Activated CD4-positive, alpha-beta T cell treated with anti-CD3 and anti-CD28 coated beads, Interleukin-2, amount 10 ng/mL, durations not matched to agents 7 days and 5 days (primary cell): ENCODE results near the gene TXNDC9. TPM values are rescaled to one million over a fixed set of nuclear protein-coding genes. Genes with fewer than 3 reads are reported as not detected.
"Not testable (repeated sequence)": the region's sequence is repeated elsewhere in the genome, so short reads cannot be mapped to it uniquely, and the experiment has no call there.

Source experiments
- CTCF ChIA-PET: fragments of 350-600 bp; sonication (Branson Sonifier 250); formaldehyde crosslinking; loops from one replicate; lab custom pipeline; 2021; ENCODE audit warnings: antibody characterized with exemption; lab: Charles Lee
- POLR2A ChIA-PET: fragments of 350-600 bp; sonication (Branson Sonifier 250); formaldehyde crosslinking; loops from one replicate; lab custom pipeline; 2021; ENCODE audit warnings: antibody characterized with exemption; lab: Charles Lee
- DNase-seq: peaks from one replicate; pipeline ENCODE4 v3.0.0-alpha.2; 2020
- H3K27ac Mint-ChIP-seq: one replicate; pipeline ENCODE4 v1.8.0; 2021; ENCODE audit warnings: mild to moderate bottlenecking, moderate library complexity, mixed read lengths
- H3K27me3 Mint-ChIP-seq: one replicate; pipeline ENCODE4 v1.8.0; 2021; ENCODE audit warnings: mixed read lengths
- H3K36me3 Mint-ChIP-seq: one replicate; pipeline ENCODE4 v1.8.0; 2021; ENCODE audit warnings: low read depth, mixed read lengths
- H3K4me1 Mint-ChIP-seq: one replicate; pipeline ENCODE4 v1.8.0; 2021; ENCODE audit warnings: mixed read lengths
- H3K4me3 Mint-ChIP-seq: one replicate; pipeline ENCODE4 v1.8.0; 2021; ENCODE audit warnings: mild to moderate bottlenecking, moderate library complexity, mixed read lengths
- H3K9me3 Mint-ChIP-seq: one replicate; pipeline ENCODE4 v1.8.0; 2021; ENCODE audit warnings: mixed read lengths
- total RNA-seq, 2 experiments: library from RNA; stranded (reverse); gene quantifications; one replicate each; pipeline ENCODE4 v1.2.3, GENCODE V29; 2021

The TXNDC9 gene, protein sequence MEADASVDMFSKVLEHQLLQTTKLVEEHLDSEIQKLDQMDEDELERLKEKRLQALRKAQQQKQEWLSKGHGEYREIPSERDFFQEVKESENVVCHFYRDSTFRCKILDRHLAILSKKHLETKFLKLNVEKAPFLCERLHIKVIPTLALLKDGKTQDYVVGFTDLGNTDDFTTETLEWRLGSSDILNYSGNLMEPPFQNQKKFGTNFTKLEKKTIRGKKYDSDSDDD
- 10 to 100 TPM; 31.4 to 33.6 TPM for total RNA-seq

DNA sequence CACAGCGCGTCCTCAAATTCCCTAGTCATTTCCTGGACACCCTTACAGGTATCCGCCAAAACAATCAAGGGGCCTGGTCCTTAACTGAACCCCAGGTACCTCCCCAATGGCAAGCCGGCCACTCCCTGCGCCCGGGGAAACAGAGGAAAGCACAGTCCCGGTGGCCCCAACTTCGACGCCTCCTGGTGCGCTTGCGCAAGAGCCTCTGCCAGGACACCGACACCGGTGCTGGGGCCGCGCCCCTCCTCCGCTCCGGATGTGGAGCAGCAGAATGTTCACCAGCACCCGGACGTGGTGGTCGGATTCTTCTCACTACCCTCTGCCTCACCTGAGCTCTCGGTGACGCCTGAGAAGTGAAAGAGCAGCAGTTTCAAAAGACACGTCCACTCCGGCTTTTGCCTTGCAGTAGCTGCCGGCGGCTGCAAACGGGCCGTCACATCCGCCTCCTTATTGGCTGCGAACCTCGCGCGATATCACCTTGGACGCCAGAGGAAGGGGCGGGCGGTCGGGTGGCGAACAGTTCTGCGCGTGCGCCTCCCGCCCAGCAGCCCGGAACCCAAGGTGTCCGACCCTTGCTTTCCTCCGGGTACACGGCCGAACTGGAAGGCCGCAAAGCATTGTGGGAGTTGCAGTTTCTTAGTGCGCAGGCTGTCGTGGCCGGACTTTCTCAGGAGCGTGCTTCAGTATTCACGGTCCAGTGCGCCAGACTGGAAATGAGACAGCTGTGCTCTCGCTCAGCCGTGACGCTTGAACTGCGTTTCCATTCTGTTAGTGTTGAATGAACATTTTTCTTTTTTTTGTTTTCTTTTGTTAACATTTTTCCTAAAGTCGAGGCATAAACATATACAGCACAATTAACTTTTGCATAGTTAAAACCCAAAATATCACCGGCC lies at the start of gene TXNDC9:
TXNDC9 (minus strand) TSS at position 423 of the 893 bp plus-strand sequence. CDS start 3,123 bp downstream, outside the sequence.
- no peaks in the 10 kb centered on the region for H3K27me3 Mint-ChIP-seq
- peak; percentile 98 for DNase-seq
- H3K27ac Mint-ChIP-seq: no peak within 1 kb of the TSS
- peaks cover 44% of the 10 kb centered on the region for H3K4me1 Mint-ChIP-seq
- peaks cover 18% of the 10 kb centered on the region for H3K36me3 Mint-ChIP-seq
- POLR2A ChIA-PET: interaction anchor here (0.6 kb wide), 2 partner anchors 31 to 909 kb away, joined by 3 to 4 read pairs; no protein-coding TSS in a partner anchor
- CTCF ChIA-PET: interaction anchor here (0.9 to 4.1 kb wide), 13 partner anchors 11 to 195 kb away, joined by 3 to 11 read pairs (median 4); partner anchors contain the start of gene C2orf15
- no peaks in the 10 kb centered on the region for H3K9me3 Mint-ChIP-seq
- no peak within 1 kb of the TSS for H3K4me3 Mint-ChIP-seq

DNA sequence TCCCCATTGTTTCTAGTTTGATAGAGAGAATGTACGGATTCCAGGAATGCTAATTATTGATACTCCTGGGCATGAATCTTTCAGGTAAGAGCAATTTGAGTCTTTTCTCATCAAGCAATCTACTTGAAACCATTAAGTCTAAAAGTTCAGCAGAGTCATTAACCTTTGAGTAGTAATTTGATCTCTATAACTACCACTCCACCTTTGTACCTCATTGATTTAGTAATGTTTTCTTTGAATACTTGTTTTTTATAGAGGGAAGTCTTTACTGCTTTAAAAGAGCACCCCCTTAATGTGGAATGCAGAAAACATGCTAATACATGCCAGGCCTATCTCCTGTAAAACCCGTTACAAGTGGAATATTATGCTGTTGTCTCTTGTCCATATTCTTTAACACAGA lies 46.0 kb upstream of the TXNDC9 start:
- H3K9me3 Mint-ChIP-seq: no peaks in the 10 kb centered on the region
- ChIA-PET POLR2A (interaction anchor here (0.6 kb wide), 1 partner anchor 34 kb away, joined by 4 read pairs; no protein-coding TSS in a partner anchor), CTCF (interaction anchor here (0.9 to 1.0 kb wide), 2 partner anchors 11 to 26 kb away, joined by 3 to 4 read pairs; no protein-coding TSS in a partner anchor)
- DNase-seq: no peak
- H3K4me1 Mint-ChIP-seq: peaks cover 10% of the 10 kb centered on the region
- H3K27me3 Mint-ChIP-seq: no peaks in the 10 kb centered on the region
- peaks cover 56% of the 10 kb centered on the region for H3K36me3 Mint-ChIP-seq
- no peak overlapping the region for H3K27ac Mint-ChIP-seq
- H3K4me3 Mint-ChIP-seq: no peak overlapping the region

DNA sequence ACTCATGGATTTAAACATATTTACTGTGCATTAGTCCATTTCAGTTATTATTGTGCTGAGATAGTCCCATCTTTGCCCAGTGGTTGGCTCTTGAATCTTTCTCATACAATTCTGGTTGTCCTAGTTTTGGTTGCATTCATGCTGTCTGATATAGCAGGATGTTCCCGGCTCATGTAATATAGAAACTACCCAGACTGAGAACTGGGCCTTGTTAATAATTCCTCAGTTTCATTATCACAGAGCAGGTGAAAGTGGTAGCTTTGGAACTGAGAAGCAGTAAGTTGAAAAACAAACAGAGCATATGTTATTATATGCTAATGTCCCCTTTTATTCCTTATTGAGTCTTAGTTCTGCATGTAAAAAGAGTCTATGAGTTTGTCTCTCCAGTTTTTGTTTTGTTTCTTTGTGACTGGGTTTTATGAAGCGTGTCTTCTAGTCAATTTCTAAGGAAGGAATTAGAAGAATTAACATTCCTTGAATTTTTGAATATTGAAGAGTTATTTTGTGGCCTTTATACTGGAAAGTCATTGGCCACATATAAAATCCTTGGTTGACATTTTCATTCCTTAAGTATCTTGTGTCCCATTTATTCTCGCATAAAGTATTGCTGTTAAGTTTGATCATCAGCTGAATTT lies 44.4 kb upstream of the TXNDC9 start:
- H3K27me3 Mint-ChIP-seq: no peaks in the 10 kb centered on the region
- no peak overlapping the region for H3K4me3 Mint-ChIP-seq
- DNase-seq: no peak
- ChIA-PET CTCF (interaction anchor here (1.0 to 1.5 kb wide), 2 partner anchors 13 to 29 kb away, joined by 3 to 6 read pairs; no protein-coding TSS in a partner anchor), POLR2A (no interaction called here)
- H3K9me3 Mint-ChIP-seq: no peaks in the 10 kb centered on the region
- H3K27ac Mint-ChIP-seq: no peak overlapping the region
- peaks cover 17% of the 10 kb centered on the region for H3K4me1 Mint-ChIP-seq
- H3K36me3 Mint-ChIP-seq: peaks cover 66% of the 10 kb centered on the region

DNA sequence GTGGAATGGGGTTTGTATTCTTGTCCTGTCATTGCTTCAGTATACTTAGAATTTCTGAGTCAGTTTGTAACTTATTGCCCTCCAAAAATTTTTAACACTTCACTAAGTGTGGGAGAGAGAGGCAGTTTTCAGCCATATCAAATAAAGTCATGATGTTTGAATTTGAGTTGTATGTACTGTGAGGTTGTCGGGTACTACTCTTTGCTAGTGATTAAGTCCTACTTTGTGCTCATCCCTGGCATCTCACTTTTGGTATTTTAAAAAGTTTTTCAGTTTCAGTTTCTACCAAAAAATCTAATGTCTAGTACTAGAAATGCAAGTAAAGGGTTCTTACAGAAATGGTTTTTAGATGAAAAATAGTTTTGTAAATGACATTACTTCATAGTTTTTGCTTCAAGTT lies 41.7 kb upstream of the TXNDC9 start:
- no peak for DNase-seq
- ChIA-PET POLR2A (no interaction called here), CTCF (interaction anchor here (2.5 kb wide), 1 partner anchor 12 kb away, joined by 13 read pairs; no protein-coding TSS in a partner anchor)
- peaks cover 17% of the 10 kb centered on the region for H3K4me1 Mint-ChIP-seq
- peaks cover 6% of the 10 kb centered on the region for H3K9me3 Mint-ChIP-seq
- H3K27me3 Mint-ChIP-seq: no peaks in the 10 kb centered on the region
- peaks cover 76% of the 10 kb centered on the region for H3K36me3 Mint-ChIP-seq
- no peak overlapping the region for H3K4me3 Mint-ChIP-seq
- peak overlapping the region; percentile 38 for H3K27ac Mint-ChIP-seq

DNA sequence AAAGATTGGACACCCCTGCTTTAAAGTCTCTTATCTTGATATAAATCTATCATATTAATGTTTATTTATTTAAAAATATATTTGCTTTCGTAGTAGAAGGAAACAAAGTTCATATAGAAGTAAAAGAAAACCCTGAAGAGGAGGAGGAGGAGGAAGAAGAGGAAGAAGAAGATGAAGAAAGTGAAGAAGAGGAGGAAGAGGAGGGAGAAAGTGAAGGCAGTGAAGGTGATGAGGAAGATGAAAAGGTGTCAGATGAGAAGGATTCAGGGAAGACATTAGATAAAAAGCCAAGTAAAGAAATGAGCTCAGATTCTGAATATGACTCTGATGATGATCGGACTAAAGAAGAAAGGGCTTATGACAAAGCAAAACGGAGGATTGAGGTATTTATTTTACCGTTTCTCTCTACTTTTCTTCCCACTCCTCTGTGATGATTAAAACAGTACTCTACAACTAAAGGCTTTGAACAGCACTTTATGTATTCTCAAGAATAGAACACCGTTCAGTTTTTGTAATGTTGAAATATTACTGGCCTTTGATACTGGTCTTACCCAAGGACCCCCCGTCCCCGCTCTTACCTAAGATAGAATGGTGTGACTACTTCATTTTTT lies 40.2 kb upstream of the TXNDC9 start:
- Mint-ChIP-seq H3K27me3 (no peaks in the 10 kb centered on the region), H3K9me3 (peaks cover 6% of the 10 kb centered on the region), H3K36me3 (peaks cover 75% of the 10 kb centered on the region), H3K27ac (no peak overlapping the region), H3K4me3 (no peak overlapping the region), H3K4me1 (peaks cover 17% of the 10 kb centered on the region)
- CTCF ChIA-PET: interaction anchor here (1.0 to 2.5 kb wide), 2 partner anchors 9 to 11 kb away, joined by 3 to 13 read pairs; no protein-coding TSS in a partner anchor
- POLR2A ChIA-PET: no interaction called here
- DNase-seq: no peak

DNA sequence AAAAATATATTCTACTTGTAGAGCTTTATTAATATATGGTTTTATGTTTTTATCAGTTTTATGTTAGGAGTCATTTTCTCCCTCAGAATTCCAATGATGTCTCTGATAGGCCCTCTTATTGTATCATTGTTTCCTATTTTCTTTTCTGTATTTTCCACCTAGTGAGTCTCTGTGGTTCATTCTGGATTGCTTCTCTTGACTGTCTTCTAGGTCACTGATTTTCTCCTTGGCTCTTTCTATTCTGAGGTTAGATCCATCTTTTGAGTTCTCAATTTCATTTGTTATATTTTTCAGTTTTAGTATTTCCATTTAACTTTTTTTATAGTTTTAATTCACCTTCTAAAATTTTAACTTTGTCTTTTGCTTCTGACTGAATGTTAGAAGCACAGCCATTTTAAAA lies 38.6 kb upstream of the TXNDC9 start:
- H3K27me3 Mint-ChIP-seq: no peaks in the 10 kb centered on the region
- no peak overlapping the region for H3K27ac Mint-ChIP-seq
- peaks cover 16% of the 10 kb centered on the region for H3K4me1 Mint-ChIP-seq
- H3K4me3 Mint-ChIP-seq: no peak overlapping the region
- H3K9me3 Mint-ChIP-seq: peaks cover 6% of the 10 kb centered on the region
- DNase-seq: no peak
- POLR2A ChIA-PET: no interaction called here
- H3K36me3 Mint-ChIP-seq: peaks cover 70% of the 10 kb centered on the region
- CTCF ChIA-PET: interaction anchor here (0.9 kb wide), 1 partner anchor 9 kb away, joined by 3 read pairs; no protein-coding TSS in a partner anchor

DNA sequence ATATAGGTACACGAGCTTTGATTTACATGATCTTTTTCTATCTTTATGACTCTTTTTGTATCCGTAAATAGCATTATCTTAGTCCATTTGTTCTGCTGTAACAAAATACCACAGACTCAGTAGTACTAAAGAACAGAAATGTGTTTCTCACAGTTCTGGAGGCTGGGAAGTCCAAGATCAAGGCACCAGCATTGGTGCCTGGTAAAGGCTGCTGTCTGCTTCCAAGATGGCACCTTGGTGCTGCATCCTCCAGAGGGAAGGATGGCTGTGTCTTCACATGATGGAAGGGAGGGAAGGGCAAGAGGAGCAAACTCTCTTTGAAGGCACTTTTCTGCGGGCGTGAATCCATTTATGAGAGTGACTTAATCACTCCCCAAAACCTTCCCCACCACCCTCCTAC lies 37.0 kb upstream of the TXNDC9 start:
- DNase-seq: no peak
- no peak overlapping the region for H3K4me3 Mint-ChIP-seq
- POLR2A ChIA-PET: no interaction called here
- peaks cover 72% of the 10 kb centered on the region for H3K36me3 Mint-ChIP-seq
- peaks cover 16% of the 10 kb centered on the region for H3K4me1 Mint-ChIP-seq
- H3K27ac Mint-ChIP-seq: no peak overlapping the region
- peaks cover 6% of the 10 kb centered on the region for H3K9me3 Mint-ChIP-seq
- no peaks in the 10 kb centered on the region for H3K27me3 Mint-ChIP-seq
- CTCF ChIA-PET: no interaction called here

DNA sequence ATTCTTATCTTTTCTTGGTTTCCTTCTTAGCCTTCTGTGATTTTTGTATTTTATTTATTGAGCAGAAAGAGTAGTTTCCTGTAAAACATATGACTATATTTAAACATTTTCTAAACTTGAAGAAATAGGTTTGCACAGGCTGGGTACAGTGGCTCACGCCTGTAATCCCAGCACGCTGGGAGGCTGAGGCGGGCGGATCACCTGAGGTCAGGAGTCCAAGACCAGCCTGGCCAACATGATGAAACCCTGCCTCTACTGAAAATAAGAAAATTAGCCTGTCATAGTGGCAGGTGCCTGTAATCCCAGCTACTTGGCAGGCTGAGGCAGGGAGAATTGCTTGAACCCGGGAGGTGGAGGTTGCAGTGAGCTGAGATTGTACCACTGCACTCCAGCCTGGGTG lies 32.7 kb upstream of the TXNDC9 start:
- H3K27me3 Mint-ChIP-seq, POLR2A ChIA-PET, DNase-seq, H3K4me3 Mint-ChIP-seq, H3K9me3 Mint-ChIP-seq, H3K4me1 Mint-ChIP-seq, CTCF ChIA-PET, H3K27ac Mint-ChIP-seq: not testable (repeated sequence)
- peaks cover 56% of the 10 kb centered on the region for H3K36me3 Mint-ChIP-seq

DNA sequence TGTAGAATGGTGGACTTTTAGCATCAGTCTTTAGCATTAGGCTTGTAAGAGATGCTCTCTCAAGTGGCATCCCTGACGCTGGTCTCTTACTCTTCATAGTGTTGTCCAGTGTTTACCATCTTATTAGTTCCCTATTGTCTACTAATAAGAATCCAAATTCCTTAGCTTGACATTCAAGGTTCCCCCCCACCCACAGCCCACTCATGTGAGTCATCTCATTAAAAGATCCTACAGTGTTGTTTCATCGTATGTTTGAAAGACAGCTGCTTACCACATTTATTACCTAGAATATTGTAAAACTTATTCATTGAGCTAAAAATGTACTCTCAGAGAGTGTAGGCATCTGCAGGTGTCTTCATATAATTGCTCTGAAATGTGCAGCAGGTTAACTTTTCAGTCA lies 29.5 kb upstream of the TXNDC9 start:
- H3K4me3 Mint-ChIP-seq: no peak overlapping the region

DNA sequence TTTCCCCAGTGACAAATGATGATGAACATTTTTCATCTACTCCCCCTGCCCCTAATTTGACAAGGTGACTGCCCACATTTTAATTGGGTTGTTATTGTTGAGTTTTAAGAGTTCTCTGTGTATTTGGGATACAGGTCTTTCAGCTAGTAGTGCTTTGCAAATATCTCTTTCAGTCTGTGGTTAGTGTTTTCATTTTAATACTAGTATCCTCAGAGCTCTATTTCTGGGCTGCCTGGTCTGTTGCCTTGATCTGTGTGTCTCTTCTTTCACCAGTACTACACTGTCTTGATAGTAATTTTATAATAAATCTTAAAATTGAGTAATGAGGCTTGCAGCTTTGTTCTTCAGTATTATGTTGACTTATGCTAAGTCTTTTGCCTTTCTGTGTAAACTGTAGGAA lies 20.7 kb upstream of the TXNDC9 start:
- H3K27me3 Mint-ChIP-seq: no peaks in the 10 kb centered on the region
- H3K4me3 Mint-ChIP-seq: no peak overlapping the region
- DNase-seq: no peak
- ChIA-PET CTCF (interaction anchor here (1.0 to 3.7 kb wide), 5 partner anchors 9 to 26 kb away, joined by 3 to 11 read pairs (median 4); partner anchors contain the start of gene EIF5B), POLR2A (no interaction called here)
- no peak overlapping the region for H3K27ac Mint-ChIP-seq
- peaks cover 19% of the 10 kb centered on the region for H3K36me3 Mint-ChIP-seq
- peaks cover 26% of the 10 kb centered on the region for H3K4me1 Mint-ChIP-seq
- H3K9me3 Mint-ChIP-seq: no peaks in the 10 kb centered on the region

More for the DNA sequence above, 29.5 kb upstream of the TXNDC9 start:
- Mint-ChIP-seq H3K9me3 (no peaks in the 10 kb centered on the region), H3K27me3 (no peaks in the 10 kb centered on the region), H3K27ac (no peak overlapping the region), H3K36me3 (peaks cover 48% of the 10 kb centered on the region), H3K4me1 (peaks cover 7% of the 10 kb centered on the region)
- CTCF ChIA-PET: interaction anchor here (0.9 to 1.8 kb wide), 4 partner anchors 9 to 29 kb away, joined by 3 to 13 read pairs (median 4); partner anchors contain the start of gene EIF5B
- POLR2A ChIA-PET: no interaction called here
- DNase-seq: no peak

DNA sequence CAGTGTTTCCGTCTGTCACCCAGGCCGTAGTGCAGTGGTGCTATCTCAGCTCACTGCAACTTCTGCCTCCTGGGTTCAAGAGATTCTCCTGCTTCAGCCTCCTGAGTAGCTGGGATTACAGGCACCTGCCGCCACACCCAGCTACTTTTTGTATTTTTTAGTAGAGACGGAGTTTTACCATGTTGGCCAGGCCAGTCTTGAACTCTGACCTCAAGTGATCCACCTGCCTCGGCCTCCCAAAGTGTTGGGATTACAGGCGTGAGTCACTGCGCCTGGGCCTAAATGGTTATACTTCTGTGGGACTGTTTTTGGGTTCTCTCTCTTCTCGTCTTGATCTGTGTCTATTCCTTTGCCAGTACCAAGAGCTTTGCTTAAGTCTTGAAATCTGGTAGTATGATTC lies 18.7 kb upstream of the TXNDC9 start:
- DNase-seq, H3K27ac Mint-ChIP-seq, H3K9me3 Mint-ChIP-seq, H3K4me3 Mint-ChIP-seq, POLR2A ChIA-PET, H3K36me3 Mint-ChIP-seq, H3K27me3 Mint-ChIP-seq: not testable (repeated sequence)
- CTCF ChIA-PET: interaction anchor here (0.6 to 3.7 kb wide), 4 partner anchors 16 to 1184 kb away, joined by 3 to 11 read pairs (median 4); partner anchors contain the start of gene EIF5B
- H3K4me1 Mint-ChIP-seq: peaks cover 26% of the 10 kb centered on the region

DNA sequence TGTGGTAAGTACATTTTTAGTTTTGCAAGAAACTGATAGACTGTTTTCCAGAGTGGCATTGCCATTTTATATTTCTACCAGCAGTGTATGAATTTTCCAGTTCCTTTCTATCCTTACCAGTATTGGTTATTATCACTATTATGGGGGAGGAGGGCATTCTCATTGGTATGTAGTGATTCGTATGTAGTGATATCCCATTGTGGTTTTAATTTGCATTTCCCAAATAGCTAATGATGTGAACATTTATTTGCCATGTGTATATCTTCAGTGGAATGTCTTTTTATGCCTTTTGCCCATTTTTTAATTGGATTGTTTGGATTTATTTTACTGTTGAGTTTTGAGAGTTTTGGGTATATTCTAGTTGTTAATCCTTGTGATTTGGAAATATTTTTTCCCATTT lies 17.9 kb upstream of the TXNDC9 start:
- H3K4me3 Mint-ChIP-seq: no peak overlapping the region
- H3K9me3 Mint-ChIP-seq: no peaks in the 10 kb centered on the region
- no peak overlapping the region for H3K27ac Mint-ChIP-seq
- CTCF ChIA-PET: interaction anchor here (3.7 kb wide), 1 partner anchor 17 kb away, joined by 11 read pairs; the partner anchor contains the start of gene EIF5B
- POLR2A ChIA-PET: no interaction called here
- no peaks in the 10 kb centered on the region for H3K27me3 Mint-ChIP-seq
- DNase-seq: no peak
- peaks cover 27% of the 10 kb centered on the region for H3K4me1 Mint-ChIP-seq
- peaks cover 7% of the 10 kb centered on the region for H3K36me3 Mint-ChIP-seq
